Liver (tissue), 3 donors: ENCODE results near the gene VDAC1.

Experiments used
- HNF4G ChIP-seq: IDR thresholded peaks from 2 replicates; pipeline ENCODE4 v1.6.1; 2016; ENCODE audit warnings: antibody characterized with exemption
- RAD21 ChIP-seq, 2 donors: IDR thresholded peaks; 2 replicates each; pipeline ENCODE4 v1.6.1; 2016; ENCODE audit warnings: antibody characterized with exemption in 2 of 2, mild to moderate bottlenecking in 2 of 2
- SP1 ChIP-seq: IDR thresholded peaks from 2 replicates; pipeline ENCODE4 v1.6.1; 2018; ENCODE audit warnings: antibody characterized with exemption, mild to moderate bottlenecking
- TAF1 ChIP-seq: conservative IDR thresholded peaks from 2 replicates; pipeline ENCODE4 v1.6.1; 2016; ENCODE audit warnings: antibody characterized with exemption, mild to moderate bottlenecking
- YY1 ChIP-seq: IDR thresholded peaks from 2 replicates; pipeline ENCODE4 v1.6.1; 2016; ENCODE audit warnings: antibody characterized with exemption, mild to moderate bottlenecking
- TF ChIP-seq, protein P1 (sequence below): fragments of 150-350 bp; IDR thresholded peaks from 2 replicates; pipeline ENCODE4 v1.5.1; 2017; ENCODE audit warnings: improper control_type of control experiment, low read depth, low read length; ENCODE audit not compliant: missing input control
- TF ChIP-seq, protein P2 (sequence below): IDR thresholded peaks from 2 replicates; pipeline ENCODE4 v1.6.1; 2016; ENCODE audit warnings: antibody characterized with exemption
- TF ChIP-seq, protein P3 (sequence below): IDR thresholded peaks from 2 replicates; pipeline ENCODE4 v1.6.1; 2016; ENCODE audit warnings: antibody characterized with exemption
- donor health status: healthy.
- donor health status: healthy.

DNA sequence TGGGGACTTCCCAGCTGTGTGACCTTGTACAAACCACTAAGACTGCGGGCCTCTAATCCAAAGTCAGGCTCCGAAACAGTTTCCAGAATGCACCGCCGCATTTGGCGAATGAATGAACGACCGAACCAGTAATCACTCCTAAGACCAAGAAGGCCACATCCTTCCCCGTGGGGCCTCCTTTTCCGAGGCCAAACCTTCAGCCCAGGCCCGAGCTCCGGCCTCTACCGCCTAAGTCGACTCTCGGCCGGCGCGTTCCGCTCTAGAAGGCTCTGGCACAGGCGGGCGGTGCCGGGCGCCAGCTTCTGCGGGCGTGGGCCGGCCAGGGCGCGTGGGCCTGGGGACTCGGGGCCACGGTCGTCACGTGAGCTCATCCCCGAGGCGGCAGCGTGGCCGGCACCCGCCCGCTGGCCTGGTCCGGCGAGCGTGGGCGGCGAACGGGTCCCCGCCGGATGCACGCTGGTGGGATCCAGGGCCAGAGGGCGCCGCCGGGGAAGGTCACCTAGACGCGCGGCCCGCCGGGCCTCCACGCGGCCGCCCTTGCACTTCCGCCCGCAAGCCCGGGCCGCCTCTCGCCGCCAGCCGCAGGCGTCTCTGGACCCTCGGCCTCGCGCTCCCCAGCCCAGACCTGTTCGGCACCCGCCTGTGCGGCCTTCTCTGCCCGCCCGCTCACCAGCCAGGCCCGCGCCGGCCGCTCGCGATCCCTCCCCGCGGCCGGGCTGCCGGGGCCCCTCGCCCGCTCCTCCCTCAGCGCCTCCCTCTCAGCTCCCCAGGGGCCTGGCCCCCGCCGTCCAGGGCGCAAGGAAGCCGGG, 754 bp downstream of the VDAC1 start:
- TF ChIP-seq TAF1 (no peak), YY1 (peak; percentile 15), RAD21 (IDR thresholded peaks at IDR 0.05) (no peak), SP1 (no peak), HNF4G (no peak)
- TF ChIP-seq, protein P1, sequence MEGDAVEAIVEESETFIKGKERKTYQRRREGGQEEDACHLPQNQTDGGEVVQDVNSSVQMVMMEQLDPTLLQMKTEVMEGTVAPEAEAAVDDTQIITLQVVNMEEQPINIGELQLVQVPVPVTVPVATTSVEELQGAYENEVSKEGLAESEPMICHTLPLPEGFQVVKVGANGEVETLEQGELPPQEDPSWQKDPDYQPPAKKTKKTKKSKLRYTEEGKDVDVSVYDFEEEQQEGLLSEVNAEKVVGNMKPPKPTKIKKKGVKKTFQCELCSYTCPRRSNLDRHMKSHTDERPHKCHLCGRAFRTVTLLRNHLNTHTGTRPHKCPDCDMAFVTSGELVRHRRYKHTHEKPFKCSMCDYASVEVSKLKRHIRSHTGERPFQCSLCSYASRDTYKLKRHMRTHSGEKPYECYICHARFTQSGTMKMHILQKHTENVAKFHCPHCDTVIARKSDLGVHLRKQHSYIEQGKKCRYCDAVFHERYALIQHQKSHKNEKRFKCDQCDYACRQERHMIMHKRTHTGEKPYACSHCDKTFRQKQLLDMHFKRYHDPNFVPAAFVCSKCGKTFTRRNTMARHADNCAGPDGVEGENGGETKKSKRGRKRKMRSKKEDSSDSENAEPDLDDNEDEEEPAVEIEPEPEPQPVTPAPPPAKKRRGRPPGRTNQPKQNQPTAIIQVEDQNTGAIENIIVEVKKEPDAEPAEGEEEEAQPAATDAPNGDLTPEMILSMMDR = no peak
- TF ChIP-seq, protein P2, sequence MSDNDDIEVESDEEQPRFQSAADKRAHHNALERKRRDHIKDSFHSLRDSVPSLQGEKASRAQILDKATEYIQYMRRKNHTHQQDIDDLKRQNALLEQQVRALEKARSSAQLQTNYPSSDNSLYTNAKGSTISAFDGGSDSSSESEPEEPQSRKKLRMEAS = no peak
- TF ChIP-seq, protein P3, sequence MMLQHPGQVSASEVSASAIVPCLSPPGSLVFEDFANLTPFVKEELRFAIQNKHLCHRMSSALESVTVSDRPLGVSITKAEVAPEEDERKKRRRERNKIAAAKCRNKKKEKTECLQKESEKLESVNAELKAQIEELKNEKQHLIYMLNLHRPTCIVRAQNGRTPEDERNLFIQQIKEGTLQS = no peak
